Stimulated activated CD4-positive, alpha-beta T cell treated with anti-CD3 and anti-CD28 coated beads, Interleukin-15, amount 100 ng/mL, for 1 hour (primary cell): ENCODE results near the gene UNC45A.
A peak's percentile ranks its signal among the peaks of the same experiment; 100 is the strongest.
"Not testable (repeated sequence)": the region's sequence is repeated elsewhere in the genome, so short reads cannot be mapped to it uniquely, and the experiment has no call there.

Experiments used
- DNase-seq, 2 donors: peaks; one replicate each; pipeline ENCODE4 v3.0.0-alpha.2; 2020; ENCODE audit warnings: low read depth in 1 of 2, low spot score in 1 of 2

Gene UNC45A

DNA sequence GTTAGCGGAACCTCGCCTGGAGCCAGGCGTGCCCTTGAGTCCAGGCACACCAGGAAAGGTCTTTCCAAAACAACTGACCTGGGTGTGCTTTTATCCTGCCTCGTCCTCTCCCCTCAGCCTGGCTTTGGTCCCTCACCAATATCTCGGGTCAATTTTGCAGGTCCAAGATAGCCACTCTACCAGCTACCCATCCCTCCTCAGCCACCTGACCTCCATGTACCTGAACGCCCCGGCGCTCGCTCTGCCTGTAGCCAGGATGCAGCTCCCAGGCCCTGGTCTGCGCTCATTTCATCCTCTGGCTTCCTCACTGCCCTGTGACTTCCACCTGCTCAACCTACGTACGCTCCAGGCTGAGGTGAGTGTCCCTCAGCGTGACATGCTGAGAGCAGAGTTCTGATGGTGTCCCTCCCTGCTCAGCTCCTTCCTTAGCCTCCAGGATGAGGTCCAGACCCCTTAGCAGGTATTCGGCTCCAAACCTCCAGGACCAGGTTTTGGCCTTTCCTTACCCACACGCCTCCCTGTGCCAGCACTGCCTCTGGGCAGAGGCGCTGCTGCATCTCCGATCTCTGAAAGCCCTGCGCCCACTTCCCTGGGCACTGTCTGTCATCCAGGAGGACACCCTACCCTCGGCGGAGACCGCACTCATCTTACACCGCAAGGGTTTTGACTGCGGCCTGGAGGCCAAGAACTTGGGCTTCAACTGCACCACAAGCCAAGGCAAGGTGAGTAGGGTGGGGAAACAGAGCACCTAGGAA, 16.9 kb upstream of the UNC45A start:
- DNase-seq = no peak

DNA sequence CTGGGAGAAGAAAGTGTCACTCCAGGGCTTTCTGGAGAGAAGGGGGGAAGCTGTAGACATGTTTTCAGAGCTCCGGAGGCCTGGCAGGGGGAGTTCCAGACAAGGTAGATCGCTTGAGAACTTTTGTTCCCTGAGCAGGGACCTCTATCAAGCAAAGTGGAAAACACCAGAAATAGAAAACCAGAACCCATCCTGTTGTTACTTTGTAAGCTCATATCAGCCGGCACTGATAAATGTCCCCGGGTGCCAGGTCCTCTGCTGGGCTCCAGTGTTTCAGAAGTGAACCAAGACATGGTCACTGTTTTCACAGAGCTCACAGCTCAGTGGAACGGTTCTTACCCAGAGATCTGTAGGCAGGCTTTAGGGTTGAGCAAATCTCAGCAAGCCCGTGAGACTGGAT, 16.2 kb upstream of the UNC45A start:
- no peak for DNase-seq

DNA sequence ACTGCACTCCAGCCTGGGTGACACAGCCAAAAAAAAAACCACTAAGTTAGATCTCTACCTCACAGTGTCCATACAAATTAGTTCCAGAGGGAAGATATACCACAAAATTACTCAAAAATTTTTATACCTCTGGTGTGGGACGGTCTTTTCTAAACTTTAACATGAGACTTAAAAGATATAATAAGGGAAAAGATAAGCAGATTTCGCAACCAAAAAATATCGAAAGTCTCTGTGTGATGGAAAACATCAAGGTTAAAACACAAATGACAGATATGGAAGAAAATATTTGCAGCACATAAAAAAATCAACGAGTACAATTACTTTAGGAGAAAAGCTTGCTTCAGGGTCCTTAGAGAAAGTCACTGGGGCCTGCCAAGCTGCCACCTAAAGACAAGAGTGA, 13.2 kb upstream of the UNC45A start:
- DNase-seq = no peak

DNA sequence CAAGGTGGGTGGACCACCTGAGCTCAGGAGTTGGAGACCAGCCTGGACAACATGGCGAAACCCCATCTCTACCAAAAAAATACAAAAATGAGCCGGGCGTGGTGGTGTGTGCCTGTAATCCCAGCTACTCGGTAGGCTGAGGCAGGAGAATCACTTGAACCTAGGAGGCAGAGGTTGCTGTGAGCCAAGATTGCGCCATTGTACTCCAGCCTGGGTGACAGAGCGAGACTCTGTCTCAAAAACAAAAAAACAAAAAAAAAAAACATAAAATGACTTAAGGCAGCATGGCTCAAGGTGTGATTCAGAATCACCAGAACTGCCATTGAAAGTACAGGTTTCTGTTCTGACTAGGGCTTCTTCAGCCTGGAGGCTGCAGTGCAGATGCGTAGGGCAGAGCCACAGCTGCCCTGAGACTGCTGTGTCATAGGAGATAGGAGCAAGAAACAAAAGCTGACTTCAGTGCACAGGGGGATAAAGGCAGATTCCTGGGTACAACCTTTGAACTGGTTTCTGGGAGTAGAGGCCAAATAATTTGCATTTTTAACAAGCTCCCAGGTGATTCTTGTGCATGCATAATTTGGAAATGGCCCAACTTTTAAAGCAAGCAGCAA, 12.3 kb upstream of the UNC45A start:
- DNase-seq = not testable (repeated sequence)

GRCh38 chr15:90924375-90924774, 10.7 kb upstream of the UNC45A start:
- no peak for DNase-seq

- not testable (repeated sequence) for DNase-seq
Observed at GRCh38 chr15:90926766-90927165, 8.3 kb upstream of the UNC45A start.

DNA sequence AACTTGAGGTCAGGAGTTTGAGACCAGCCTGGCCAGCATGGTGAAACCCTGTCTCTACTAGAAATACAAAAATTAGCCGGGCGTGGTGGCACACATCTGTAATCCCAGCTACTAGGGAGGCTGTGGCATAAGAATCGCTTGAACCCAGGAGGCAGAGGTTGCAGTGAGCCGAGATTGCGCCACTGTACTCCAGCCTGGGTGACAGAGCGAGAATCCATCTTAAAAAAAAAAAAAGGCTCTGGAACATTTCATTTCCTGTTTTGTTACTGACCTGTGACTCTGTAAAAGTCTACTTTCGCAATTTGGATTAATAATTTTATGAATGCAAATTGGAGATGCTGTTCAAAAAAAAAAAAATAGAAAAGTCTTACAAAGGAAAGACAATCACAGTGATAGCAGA, 7.0 kb upstream of the UNC45A start:
- DNase-seq = not testable (repeated sequence)

DNA sequence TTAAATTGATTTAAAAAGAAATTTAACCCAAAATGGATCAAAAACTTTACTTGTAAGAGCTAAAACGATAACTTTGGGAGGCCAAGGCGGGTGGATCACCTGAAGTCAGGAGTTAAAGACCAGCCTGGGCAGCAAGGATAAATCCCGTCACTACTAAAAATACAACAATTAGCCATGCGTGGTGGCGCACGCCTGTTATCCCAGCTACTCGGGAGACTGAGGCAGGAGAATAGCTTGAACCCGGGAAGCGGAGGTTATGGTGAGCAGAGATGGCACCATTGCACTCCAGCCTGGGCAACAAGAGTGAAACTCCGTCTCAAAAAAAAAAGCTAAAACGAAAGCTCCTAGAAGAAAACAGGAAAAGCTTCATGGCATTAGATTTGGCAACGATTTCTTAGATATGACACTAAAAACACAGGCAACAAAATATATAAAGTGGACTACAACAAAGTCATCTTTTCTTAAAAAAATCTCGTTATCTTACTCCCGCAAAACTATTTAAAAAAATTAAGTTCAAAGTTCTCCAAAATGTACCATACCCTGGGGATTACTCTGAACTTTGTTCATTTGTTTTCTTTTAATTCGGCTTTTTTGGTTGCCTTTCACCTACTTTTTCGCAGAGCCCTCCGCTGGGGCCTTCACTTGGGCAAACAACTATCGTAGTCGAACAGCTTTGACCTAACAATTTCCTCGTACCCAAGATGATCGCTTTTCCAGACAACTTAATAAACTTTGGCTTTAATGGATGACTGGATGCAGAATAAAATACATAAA, 5.7 kb upstream of the UNC45A start:
- no peak for DNase-seq

DNA sequence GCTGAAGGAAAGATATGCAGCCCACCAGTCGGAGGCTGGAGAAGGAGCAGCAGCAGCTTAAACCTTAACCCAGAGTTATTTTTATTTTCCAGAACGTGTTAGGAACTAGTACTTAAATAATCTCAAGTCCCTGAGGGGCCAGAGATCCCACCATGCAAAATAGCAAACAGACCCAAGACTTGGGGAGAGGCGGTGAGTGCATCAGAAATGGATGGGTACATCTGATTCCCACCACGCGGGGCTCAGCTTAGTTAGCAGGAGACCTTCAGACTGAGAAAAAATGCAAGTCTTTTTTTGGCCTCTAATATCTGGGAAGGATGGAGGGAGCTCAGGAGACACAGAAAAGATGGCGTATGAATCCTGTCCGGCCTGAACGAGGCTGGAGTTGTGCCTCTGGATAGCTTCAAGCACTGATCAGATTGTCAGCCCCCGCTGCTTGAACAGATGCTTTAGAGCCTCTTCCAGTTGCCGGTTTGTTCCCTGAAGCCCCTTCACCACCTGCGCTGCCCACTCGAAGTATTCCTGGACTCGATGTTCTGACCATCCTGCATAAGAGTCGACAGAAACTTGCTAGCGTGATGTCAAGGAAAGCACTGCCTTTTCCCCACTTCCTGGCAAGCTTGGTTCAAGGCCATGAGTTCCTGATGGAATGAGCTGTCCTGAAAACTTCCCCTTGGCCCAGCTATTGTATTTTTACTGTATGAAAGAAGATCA, 4.1 kb upstream of the UNC45A start:
- no peak for DNase-seq

GRCh38 chr15:90931575-90931827, 3.6 kb upstream of the UNC45A start:
- no peak for DNase-seq

DNA sequence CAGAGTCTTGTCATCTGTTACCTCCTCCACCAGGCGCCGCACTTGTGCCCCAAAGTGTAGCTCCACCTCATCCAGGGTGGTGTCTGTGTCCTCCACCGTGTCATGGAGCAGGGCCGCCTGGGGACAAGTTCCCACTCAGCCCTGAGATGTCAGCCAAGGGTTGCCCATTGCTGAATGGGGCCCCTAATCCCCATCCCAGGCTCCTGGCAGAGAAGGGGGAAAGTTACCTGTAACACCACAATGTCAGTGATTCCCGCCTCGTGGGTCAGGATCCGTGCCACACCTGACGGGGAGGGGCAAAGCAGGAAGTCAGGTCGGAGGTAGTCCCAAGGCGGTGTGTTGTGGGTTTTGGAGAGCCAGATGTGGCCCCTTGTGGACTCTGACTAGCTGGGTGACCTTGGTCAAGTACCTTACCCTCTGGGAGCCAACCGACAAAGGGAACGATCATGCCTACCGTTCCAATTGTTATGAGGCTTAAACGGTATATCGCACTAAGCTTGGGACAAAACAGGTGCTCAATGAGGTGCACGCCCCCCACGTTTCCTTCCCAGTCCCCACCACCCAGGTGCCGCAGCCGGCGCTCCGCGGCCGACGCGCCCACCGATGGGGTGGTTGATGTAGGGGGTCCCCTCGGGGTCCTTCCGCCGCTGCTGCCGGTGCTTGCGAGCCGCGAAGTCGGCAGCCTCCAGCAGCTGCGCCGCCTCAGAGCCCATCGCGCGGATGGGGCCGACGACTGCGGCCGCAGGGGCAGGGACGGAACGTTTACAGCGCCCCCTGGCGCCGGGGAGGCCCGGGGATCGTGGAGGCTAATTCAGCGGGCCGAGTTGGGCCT, 3.0 kb upstream of the UNC45A start, which contains the start of gene HDDC3:
Gene HDDC3, minus strand, starts transcription at position 722 of the 832 bp plus-strand sequence. Its CDS starts 9 bp downstream, at position 713.
- DNase-seq = peak; percentile 81 to 92

DNA sequence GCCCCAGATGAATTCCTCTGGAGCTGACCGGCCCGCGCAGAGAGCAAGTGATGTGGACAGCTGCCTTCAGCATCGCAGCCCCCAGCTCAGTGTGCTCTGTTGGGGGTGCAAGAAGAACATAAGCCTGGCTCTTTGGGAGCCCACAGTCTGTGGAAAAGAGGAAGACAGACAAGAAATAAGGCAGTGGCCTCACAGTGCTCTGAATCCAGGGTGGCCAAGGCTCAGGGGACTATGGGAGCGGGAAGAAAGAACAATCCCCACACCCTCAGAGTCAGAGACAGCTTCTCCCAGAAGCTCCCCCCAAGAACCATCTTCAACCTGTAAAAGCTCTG, 2.5 kb upstream of the UNC45A start:
- no peak for DNase-seq

- no peak for DNase-seq
Observed at GRCh38 chr15:90933301-90933700, 1.8 kb upstream of the UNC45A start.

DNA sequence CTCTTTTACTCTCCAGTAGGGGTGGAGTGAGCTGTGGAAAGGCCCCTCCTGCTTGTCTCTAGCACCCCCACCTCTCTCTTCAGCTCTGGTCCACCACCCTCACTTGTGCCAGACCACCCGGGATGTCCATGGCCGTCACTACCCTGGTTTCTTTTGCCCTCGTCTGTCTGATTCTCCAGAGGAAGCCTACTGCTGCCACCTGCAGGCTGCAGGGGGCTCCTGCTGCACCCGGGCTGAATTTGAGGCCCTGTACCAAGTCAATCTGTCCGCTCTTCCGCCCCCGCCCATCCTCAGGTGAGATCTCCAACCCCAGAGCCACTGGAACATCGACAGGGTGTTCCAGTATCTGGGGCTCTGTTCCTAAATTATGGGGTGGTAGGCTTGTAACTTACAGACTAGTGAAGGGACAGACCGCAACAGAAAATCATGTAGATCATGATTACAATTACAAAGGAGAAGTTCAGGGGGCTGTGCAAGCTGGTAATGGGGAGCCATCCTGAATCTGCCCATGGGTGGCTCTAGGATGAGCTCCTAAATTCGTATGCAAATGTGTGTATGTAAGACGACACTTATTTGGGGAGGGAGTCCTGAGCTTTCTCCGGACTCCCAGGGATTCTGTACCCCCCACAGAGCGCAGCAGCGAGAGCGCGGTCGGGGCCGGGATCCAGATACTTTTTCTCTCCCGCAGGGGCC, 683 bp upstream of the UNC45A start:
- peak; percentile 64 to 72 for DNase-seq

DNA sequence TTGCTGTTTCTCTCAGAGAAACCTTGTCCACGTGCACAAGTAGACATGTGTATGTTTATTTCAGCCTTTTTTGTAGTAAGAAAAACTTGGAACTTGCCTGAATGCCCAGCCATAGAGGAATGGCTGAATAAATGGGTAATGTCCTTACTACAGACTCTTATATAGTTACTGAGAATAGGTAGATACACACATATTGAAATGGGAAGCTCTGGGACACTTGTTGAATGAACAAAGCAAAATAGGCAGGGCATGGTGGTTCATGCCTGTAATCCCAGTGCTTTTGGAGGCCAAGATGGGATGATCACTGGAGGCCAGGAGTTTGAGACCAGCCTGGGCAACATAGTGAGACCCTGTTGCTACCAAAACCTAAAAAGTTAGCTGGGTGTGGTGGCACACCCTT, 1.7 kb downstream of the UNC45A start:
- no peak for DNase-seq

GRCh38 chr15:90938261-90938660, 3.2 kb downstream of the UNC45A start:
- no peak for DNase-seq

GRCh38 chr15:90939756-90940155, 4.7 kb downstream of the UNC45A start:
- DNase-seq = no peak

- DNase-seq = no peak
Observed at GRCh38 chr15:90941038-90941437, 6.0 kb downstream of the UNC45A start.

DNA sequence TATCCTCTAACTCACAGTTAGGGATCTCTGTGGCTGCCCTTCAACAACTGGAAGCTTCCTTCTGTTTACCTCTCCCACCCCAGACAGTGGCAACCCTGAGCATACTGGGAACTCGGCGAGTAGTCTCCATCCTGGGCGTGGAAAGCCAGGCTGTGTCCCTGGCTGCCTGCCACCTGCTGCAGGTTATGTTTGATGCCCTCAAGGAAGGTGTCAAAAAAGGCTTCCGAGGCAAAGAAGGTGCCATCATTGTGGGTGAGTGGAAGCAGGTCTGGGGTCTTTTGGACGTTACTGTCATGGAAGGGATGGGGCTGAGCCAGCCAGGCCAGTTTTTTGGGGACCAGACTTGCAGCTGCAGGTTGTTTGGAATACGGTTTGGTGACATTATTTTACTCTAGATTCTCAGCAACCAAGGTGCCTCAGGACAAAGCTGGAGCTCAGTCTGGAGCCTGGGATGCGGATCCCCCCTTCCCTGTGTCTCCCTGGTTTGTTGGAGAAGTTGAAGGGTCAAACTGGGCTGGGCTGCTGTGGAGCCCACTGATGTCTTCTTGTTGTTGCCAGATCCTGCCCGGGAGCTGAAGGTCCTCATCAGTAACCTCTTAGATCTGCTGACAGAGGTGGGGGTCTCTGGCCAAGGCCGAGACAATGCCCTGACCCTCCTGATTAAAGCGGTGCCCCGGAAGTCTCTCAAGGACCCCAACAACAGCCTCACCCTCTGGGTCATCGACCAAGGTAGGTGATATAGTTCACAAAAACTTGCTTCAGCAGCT, 7.5 kb downstream of the UNC45A start:
- DNase-seq = no peak

- DNase-seq = no peak
Observed at GRCh38 chr15:90945091-90945490, 10.0 kb downstream of the UNC45A start.
